GM23338 (cell line): ENCODE measurements around the gene SFTA2. TPM values are rescaled to one million over a fixed set of nuclear protein-coding genes. Genes with fewer than 3 reads are reported as not detected.

ENCODE experiments used
- ATAC-seq: fragments of 200-7000 bp; cut with Tn5 transposase; 3 replicates; pipeline ENCODE4 v1.9.1; 2020
- DNase-seq: peaks from one replicate; pipeline ENCODE4 v3.0.0-alpha.2; 2015; ENCODE audit warnings: low spot score
- H2AFZ ChIP-seq: fragments of 200-600 bp; sonication (generic); 2 replicates; pipeline ENCODE4 v1.8.0; 2016; ENCODE audit warnings: antibody characterized with exemption, mild to moderate bottlenecking, moderate library complexity
- H3F3A ChIP-seq: fragments of 200-600 bp; sonication (generic); replicated peaks from 2 replicates; pipeline ENCODE4 v1.8.0; 2017; ENCODE audit warnings: antibody characterized with exemption, mixed run types, low read depth
- H3K27ac ChIP-seq: fragments of 200-600 bp; sonication (generic); 2 replicates; pipeline ENCODE4 v1.6.1; 2016; ENCODE audit warnings: low read depth
- H3K27me3 ChIP-seq: fragments of 200-600 bp; sonication (generic); 2 replicates; pipeline ENCODE4 v1.8.0; 2016; ENCODE audit warnings: mild to moderate bottlenecking, mixed run types, moderate library complexity; ENCODE audit not compliant: insufficient read depth
- H3K36me3 ChIP-seq: fragments of 200-600 bp; sonication (generic); 2 replicates; pipeline ENCODE4 v1.8.0; 2016; ENCODE audit warnings: mild to moderate bottlenecking; ENCODE audit not compliant: insufficient read depth
- H3K4me1 ChIP-seq: fragments of 200-600 bp; sonication (generic); 2 replicates; pipeline ENCODE4 v1.8.0; 2016; ENCODE audit warnings: mild to moderate bottlenecking, moderate library complexity; ENCODE audit not compliant: insufficient read depth
- H3K4me2 ChIP-seq: fragments of 200-600 bp; sonication (generic); 2 replicates; pipeline ENCODE4 v1.7.1; 2017; ENCODE audit warnings: mixed run types
- H3K4me3 ChIP-seq: fragments of 200-600 bp; sonication (generic); 2 replicates; pipeline ENCODE4 v1.6.1; 2016; ENCODE audit warnings: mixed run types
- H3K79me2 ChIP-seq: fragments of 200-600 bp; sonication (generic); replicated peaks from 2 replicates; pipeline ENCODE4 v1.8.0; 2017; ENCODE audit warnings: mild to moderate bottlenecking; ENCODE audit not compliant: insufficient read depth
- H3K9me2 ChIP-seq: fragments of 200-600 bp; sonication (generic); 2 replicates; pipeline ENCODE4 v1.8.0; 2017; ENCODE audit not compliant: insufficient read depth
- H4K20me1 ChIP-seq: fragments of 200-600 bp; sonication (generic); replicated peaks from 2 replicates; pipeline ENCODE4 v1.8.0; 2017; ENCODE audit warnings: mild to moderate bottlenecking; ENCODE audit not compliant: insufficient read depth
- H3K27ac Mint-ChIP-seq: 2 replicates; pipeline ENCODE4 v1.8.0; 2020; ENCODE audit warnings: inconsistent platforms, mild to moderate bottlenecking, moderate library complexity, mixed read lengths
- H3K27me3 Mint-ChIP-seq: 3 replicates; pipeline ENCODE4 v1.8.0; 2022; ENCODE audit warnings: low read depth, mild to moderate bottlenecking, moderate library complexity, mixed read lengths, inconsistent platforms; ENCODE audit not compliant: insufficient read depth, poor library complexity
- H3K36me3 Mint-ChIP-seq: 3 replicates; pipeline ENCODE4 v1.8.0; 2021; ENCODE audit warnings: low read depth, mild to moderate bottlenecking, inconsistent platforms, moderate library complexity, mixed read lengths
- H3K4me1 Mint-ChIP-seq: 3 replicates; pipeline ENCODE4 v1.8.0; 2020; ENCODE audit warnings: mild to moderate bottlenecking, inconsistent platforms, mixed read lengths
- H3K4me3 Mint-ChIP-seq: 3 replicates; pipeline ENCODE4 v1.8.0; 2021; ENCODE audit warnings: moderate library complexity, mild to moderate bottlenecking, inconsistent platforms, mixed read lengths
- H3K9me3 Mint-ChIP-seq: 3 replicates; pipeline ENCODE4 v1.8.0; 2020; ENCODE audit warnings: moderate library complexity, mild to moderate bottlenecking, inconsistent platforms, mixed read lengths
- CREB1 ChIP-seq: fragments of 250-450 bp; sonication (Bioruptor Pico); IDR thresholded peaks from 2 replicates; pipeline ENCODE4 v1.5.0; 2020; ENCODE audit warnings: low read depth, mild to moderate bottlenecking, moderate library complexity
- ETS1 ChIP-seq: IDR thresholded peaks from 2 replicates; pipeline ENCODE4 v1.6.1; 2016; ENCODE audit warnings: antibody characterized with exemption
- EZH2 ChIP-seq: fragments of 200-600 bp; sonication (generic); IDR thresholded peaks from one replicate; pipeline ENCODE4 v1.8.0; 2017; ENCODE audit warnings: antibody characterized with exemption, mild to moderate bottlenecking, low read depth; ENCODE audit not compliant: unreplicated experiment
- EZH2phosphoT487 ChIP-seq: fragments of 200-600 bp; sonication (generic); IDR thresholded peaks from one replicate; pipeline ENCODE4 v1.8.1; 2018; ENCODE audit warnings: antibody characterized with exemption; ENCODE audit not compliant: unreplicated experiment
- JUNB ChIP-seq: IDR thresholded peaks from one replicate; pipeline ENCODE4 v1.6.1; 2016; ENCODE audit warnings: antibody characterized with exemption; ENCODE audit not compliant: unreplicated experiment
- NANOG ChIP-seq: IDR thresholded peaks from 2 replicates; pipeline ENCODE4 v1.6.1; 2016; ENCODE audit warnings: antibody characterized with exemption, borderline replicate concordance
- POLR2AphosphoS5 ChIP-seq: IDR thresholded peaks from 2 replicates; pipeline ENCODE4 v1.6.1; 2016; ENCODE audit warnings: antibody characterized with exemption, low read depth
- STAT1 ChIP-seq: IDR thresholded peaks from one replicate; pipeline ENCODE4 v1.6.1; 2016; ENCODE audit warnings: antibody characterized with exemption; ENCODE audit not compliant: unreplicated experiment
- ZNF114 ChIP-seq: fragments of 250-450 bp; sonication (Bioruptor Pico); IDR thresholded peaks from 2 replicates; pipeline ENCODE4 v1.5.0; 2020; ENCODE audit warnings: mild to moderate bottlenecking, moderate library complexity
- ZNF331 ChIP-seq: fragments of 250-450 bp; sonication (Bioruptor Pico); IDR thresholded peaks from 2 replicates; pipeline ENCODE4 v1.5.0; 2020; ENCODE audit warnings: low read depth, mild to moderate bottlenecking, moderate library complexity
- polyA plus RNA-seq: library from polyadenylated mRNA; unstranded; fragments of >200 nt; fragmentation: Nextera tagmentation; extraction: Ambion mirVana; gene quantifications from 2 replicates; pipeline ENCODE4 v1.2.1, GENCODE V29; 2016
- total RNA-seq: library from RNA; depleted of rRNA; stranded (reverse); fragments of >200 nt; shearing (Covaris generic); gene quantifications from 2 replicates; pipeline ENCODE4 v1.2.3, GENCODE V29; 2014
- TF ChIP-seq, protein P1 (sequence below): IDR thresholded peaks from one replicate; pipeline ENCODE4 v1.6.1; 2018; ENCODE audit warnings: antibody characterized with exemption; ENCODE audit not compliant: unreplicated experiment
- TF ChIP-seq, protein P2 (sequence below), 2 experiments: fragments of 200-600 bp in 1 of 2; sonication (generic) in 1 of 2; conservative IDR thresholded peaks; 2 replicates each; pipeline versions ENCODE4 v1.5.1 to v1.6.1; 2016 to 2017; ENCODE audit warnings: antibody characterized with exemption in 2 of 2, low read depth in 2 of 2, mild to moderate bottlenecking in 2 of 2, moderate library complexity in 1 of 2
- TF ChIP-seq, protein P3 (sequence below): fragments of 250-450 bp; sonication (Bioruptor Pico); IDR thresholded peaks from 2 replicates; pipeline ENCODE4 v1.5.0; 2020; ENCODE audit warnings: mild to moderate bottlenecking, moderate library complexity

The SFTA2 gene
- total and polyA plus RNA-seq, 2 experiments from 2014 or later, result not detected

DNA sequence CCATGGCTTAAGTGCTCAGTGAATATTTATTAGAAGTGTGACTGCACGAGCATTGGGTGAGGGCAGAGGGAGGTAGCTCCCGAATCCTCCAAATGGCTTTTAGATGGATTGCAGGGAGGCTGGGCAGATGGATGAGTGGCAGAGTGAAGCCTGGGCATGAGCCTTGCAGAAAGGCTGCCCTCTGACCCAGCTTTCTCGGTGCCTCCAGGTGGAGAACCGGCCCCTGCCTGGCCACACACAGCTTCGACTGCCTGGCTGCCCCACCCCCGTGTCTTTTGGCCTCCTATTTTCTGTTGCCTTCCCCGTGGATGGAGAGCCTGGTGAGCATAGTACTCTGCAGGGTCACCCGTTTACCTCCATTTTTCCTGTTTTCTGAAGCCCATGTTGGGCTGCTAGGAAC, 14.5 kb downstream of the SFTA2 start:
- H3K4me2 ChIP-seq, result no peak overlapping the region
- no peaks in the 10 kb centered on the region for H3K27me3 ChIP-seq
- H3K4me3 ChIP-seq, result no peak overlapping the region
- Mint-ChIP-seq H3K27me3 (peaks cover 21% of the 10 kb centered on the region), H3K9me3 (no peaks in the 10 kb centered on the region; the same call in 2 of the 3 replicates), H3K4me1 (peaks cover 20% of the 10 kb centered on the region), H3K4me3 (no peak overlapping the region), H3K36me3 (peaks cover 64% of the 10 kb centered on the region), H3K27ac (peak overlapping the region; percentile 18; the same call in 1 of the 2 replicates)
- H3F3A ChIP-seq, result 0 out of 2 replicates have a peak, but pooled peaks cover 17% of the 10 kb centered on the region
- H3K4me1 ChIP-seq, result peaks cover 8% of the 10 kb centered on the region; the same call in 1 of the 2 replicates
- DNase-seq (no peak), ATAC-seq (no peak)
- H3K36me3 ChIP-seq, result peaks cover 3% of the 10 kb centered on the region; the same call in 1 of the 2 replicates
- H3K79me2 ChIP-seq, result no peaks in the 10 kb centered on the region
- H4K20me1 ChIP-seq, result no peaks in the 10 kb centered on the region
- no peak overlapping the region for H2AFZ ChIP-seq
- H3K27ac ChIP-seq, result no peak overlapping the region
- TF ChIP-seq JUNB (no peak), ZNF331 (CRISPR knock-in tag) (no peak), EZH2phosphoT487 (no peak), POLR2AphosphoS5 (no peak), ZNF114 (no peak), NANOG (no peak), ETS1 (no peak), CREB1 (CRISPR knock-in tag) (no peak), STAT1 (no peak), EZH2 (no peak)
- TF ChIP-seq, protein P1, sequence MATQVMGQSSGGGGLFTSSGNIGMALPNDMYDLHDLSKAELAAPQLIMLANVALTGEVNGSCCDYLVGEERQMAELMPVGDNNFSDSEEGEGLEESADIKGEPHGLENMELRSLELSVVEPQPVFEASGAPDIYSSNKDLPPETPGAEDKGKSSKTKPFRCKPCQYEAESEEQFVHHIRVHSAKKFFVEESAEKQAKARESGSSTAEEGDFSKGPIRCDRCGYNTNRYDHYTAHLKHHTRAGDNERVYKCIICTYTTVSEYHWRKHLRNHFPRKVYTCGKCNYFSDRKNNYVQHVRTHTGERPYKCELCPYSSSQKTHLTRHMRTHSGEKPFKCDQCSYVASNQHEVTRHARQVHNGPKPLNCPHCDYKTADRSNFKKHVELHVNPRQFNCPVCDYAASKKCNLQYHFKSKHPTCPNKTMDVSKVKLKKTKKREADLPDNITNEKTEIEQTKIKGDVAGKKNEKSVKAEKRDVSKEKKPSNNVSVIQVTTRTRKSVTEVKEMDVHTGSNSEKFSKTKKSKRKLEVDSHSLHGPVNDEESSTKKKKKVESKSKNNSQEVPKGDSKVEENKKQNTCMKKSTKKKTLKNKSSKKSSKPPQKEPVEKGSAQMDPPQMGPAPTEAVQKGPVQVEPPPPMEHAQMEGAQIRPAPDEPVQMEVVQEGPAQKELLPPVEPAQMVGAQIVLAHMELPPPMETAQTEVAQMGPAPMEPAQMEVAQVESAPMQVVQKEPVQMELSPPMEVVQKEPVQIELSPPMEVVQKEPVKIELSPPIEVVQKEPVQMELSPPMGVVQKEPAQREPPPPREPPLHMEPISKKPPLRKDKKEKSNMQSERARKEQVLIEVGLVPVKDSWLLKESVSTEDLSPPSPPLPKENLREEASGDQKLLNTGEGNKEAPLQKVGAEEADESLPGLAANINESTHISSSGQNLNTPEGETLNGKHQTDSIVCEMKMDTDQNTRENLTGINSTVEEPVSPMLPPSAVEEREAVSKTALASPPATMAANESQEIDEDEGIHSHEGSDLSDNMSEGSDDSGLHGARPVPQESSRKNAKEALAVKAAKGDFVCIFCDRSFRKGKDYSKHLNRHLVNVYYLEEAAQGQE, result no peak
- TF ChIP-seq, protein P2, sequence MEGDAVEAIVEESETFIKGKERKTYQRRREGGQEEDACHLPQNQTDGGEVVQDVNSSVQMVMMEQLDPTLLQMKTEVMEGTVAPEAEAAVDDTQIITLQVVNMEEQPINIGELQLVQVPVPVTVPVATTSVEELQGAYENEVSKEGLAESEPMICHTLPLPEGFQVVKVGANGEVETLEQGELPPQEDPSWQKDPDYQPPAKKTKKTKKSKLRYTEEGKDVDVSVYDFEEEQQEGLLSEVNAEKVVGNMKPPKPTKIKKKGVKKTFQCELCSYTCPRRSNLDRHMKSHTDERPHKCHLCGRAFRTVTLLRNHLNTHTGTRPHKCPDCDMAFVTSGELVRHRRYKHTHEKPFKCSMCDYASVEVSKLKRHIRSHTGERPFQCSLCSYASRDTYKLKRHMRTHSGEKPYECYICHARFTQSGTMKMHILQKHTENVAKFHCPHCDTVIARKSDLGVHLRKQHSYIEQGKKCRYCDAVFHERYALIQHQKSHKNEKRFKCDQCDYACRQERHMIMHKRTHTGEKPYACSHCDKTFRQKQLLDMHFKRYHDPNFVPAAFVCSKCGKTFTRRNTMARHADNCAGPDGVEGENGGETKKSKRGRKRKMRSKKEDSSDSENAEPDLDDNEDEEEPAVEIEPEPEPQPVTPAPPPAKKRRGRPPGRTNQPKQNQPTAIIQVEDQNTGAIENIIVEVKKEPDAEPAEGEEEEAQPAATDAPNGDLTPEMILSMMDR (conservative IDR thresholded peaks at IDR 0.05; ENCODE audit: low read depth in 2 of 2), result no peak
- TF ChIP-seq, protein P3, sequence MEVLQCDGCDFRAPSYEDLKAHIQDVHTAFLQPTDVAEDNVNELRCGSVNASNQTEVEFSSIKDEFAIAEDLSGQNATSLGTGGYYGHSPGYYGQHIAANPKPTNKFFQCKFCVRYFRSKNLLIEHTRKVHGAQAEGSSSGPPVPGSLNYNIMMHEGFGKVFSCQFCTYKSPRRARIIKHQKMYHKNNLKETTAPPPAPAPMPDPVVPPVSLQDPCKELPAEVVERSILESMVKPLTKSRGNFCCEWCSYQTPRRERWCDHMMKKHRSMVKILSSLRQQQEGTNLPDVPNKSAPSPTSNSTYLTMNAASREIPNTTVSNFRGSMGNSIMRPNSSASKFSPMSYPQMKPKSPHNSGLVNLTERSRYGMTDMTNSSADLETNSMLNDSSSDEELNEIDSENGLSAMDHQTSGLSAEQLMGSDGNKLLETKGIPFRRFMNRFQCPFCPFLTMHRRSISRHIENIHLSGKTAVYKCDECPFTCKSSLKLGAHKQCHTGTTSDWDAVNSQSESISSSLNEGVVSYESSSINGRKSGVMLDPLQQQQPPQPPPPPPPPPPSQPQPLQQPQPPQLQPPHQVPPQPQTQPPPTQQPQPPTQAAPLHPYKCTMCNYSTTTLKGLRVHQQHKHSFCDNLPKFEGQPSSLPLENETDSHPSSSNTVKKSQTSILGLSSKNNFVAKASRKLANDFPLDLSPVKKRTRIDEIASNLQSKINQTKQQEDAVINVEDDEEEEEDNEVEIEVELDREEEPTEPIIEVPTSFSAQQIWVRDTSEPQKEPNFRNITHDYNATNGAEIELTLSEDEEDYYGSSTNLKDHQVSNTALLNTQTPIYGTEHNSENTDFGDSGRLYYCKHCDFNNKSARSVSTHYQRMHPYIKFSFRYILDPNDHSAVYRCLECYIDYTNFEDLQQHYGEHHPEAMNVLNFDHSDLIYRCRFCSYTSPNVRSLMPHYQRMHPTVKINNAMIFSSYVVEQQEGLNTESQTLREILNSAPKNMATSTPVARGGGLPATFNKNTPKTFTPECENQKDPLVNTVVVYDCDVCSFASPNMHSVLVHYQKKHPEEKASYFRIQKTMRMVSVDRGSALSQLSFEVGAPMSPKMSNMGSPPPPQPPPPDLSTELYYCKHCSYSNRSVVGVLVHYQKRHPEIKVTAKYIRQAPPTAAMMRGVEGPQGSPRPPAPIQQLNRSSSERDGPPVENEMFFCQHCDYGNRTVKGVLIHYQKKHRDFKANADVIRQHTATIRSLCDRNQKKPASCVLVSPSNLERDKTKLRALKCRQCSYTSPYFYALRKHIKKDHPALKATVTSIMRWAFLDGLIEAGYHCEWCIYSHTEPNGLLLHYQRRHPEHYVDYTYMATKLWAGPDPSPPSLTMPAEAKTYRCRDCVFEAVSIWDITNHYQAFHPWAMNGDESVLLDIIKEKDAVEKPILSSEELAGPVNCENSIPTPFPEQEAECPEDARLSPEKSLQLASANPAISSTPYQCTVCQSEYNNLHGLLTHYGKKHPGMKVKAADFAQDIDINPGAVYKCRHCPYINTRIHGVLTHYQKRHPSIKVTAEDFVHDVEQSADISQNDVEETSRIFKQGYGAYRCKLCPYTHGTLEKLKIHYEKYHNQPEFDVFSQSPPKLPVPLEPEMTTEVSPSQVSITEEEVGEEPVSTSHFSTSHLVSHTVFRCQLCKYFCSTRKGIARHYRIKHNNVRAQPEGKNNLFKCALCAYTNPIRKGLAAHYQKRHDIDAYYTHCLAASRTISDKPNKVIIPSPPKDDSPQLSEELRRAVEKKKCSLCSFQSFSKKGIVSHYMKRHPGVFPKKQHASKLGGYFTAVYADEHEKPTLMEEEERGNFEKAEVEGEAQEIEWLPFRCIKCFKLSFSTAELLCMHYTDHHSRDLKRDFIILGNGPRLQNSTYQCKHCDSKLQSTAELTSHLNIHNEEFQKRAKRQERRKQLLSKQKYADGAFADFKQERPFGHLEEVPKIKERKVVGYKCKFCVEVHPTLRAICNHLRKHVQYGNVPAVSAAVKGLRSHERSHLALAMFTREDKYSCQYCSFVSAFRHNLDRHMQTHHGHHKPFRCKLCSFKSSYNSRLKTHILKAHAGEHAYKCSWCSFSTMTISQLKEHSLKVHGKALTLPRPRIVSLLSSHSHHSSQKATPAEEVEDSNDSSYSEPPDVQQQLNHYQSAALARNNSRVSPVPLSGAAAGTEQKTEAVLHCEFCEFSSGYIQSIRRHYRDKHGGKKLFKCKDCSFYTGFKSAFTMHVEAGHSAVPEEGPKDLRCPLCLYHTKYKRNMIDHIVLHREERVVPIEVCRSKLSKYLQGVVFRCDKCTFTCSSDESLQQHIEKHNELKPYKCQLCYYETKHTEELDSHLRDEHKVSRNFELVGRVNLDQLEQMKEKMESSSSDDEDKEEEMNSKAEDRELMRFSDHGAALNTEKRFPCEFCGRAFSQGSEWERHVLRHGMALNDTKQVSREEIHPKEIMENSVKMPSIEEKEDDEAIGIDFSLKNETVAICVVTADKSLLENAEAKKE (CRISPR knock-in tag), result no peak
- no peaks in the 10 kb centered on the region for H3K9me2 ChIP-seq
